RPMI8226 (cell line): ENCODE data around the gene ACOXL.
A peak's percentile ranks its signal among the peaks of the same experiment; 100 is the strongest.

Experiments
- DNase-seq: peaks from one replicate; pipeline ENCODE4 v3.0.0-alpha.2; 2015

ACOXL gene

GRCh38 chr2:111121028-111121827, 388.9 kb downstream of the ACOXL start:
- peak; percentile 56 for DNase-seq

DNA sequence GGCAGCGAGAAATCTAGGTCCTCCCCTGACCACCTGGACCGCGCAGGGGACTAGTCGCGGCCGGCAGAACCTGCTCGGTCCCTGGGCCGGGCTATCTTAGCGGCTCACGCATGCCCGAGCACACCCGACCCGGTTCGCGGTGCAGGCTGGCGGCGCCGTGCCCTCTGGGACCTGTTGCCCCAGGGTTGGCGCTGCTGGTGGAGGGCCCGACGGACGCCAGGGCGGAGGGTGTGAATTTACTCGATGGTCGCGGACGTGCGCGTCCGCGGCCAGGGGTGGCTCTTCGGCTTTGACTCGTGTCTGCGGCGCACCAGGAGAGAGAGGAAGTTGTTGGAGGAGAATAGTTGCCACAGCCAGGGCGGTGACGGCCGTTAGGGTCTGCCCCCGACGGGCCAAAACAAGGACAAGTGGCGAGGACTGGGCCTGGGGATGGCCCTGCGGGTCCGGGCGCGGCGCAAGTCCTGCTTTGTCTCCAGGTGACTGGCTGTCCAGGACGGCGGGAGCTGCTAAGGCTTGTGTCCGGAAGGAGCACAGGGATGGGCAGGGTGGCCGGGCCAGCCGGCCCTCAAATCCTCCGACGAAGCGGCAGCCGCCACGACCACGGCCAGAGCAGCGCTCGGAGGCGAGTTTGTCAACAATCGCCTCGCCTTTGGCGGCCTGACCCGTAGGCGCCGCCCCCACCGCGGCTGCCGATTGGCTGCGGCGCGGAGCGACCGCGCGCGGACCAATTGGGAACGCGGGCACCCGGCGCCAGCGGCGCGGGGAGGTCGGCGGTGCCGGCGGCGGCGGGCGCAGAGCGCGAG, 389.7 kb downstream of the ACOXL start:
- DNase-seq, result peak; percentile 95

- DNase-seq, result peak; percentile 93
These were observed 390.5 kb downstream of the ACOXL start for GRCh38 chr2:111122631-111123421.

- no peak for DNase-seq
These were observed 391.4 kb downstream of the ACOXL start for GRCh38 chr2:111123751-111124150.

- DNase-seq, result no peak
These were observed 394.2 kb downstream of the ACOXL start for GRCh38 chr2:111126581-111126980.

DNA sequence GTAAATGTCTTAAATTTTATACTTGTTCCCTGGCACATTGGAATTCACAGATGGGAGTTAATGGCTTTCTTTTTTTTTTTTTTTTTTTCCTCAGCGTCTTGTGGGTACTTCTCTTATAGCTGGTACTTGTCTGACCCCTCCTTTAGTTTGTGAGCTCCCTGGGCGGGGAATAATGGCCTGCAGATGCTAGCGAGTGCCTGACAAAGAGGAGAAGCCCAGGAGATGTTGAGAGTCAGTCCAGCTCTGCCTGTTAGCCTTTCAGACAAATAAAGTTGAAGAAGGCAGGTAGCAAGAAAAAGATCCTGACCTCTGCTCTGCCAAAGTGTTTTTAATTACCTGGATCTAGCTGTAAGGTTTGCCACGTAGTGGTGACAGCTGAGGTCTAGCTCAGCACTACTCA, 395.0 kb downstream of the ACOXL start:
- DNase-seq, result no peak

DNA sequence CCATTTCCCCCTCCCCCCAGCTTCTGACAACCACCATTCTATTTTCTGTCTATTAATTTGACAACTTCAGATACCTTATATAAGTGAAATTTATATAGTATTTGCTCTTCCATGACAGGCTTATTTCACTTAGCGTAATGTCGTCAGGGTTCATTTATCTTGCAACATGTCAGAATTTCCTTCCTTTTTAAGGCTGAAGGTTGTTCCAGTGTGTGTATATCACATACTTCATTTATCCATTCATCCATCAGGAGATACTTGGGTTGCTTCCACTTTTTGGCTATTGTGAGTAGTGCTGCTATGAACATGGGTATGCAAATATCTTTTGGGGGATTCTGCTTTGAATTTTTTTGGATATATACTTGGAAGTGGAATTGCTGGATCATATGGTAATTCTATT, 395.7 kb downstream of the ACOXL start:
- DNase-seq, result no peak

DNA sequence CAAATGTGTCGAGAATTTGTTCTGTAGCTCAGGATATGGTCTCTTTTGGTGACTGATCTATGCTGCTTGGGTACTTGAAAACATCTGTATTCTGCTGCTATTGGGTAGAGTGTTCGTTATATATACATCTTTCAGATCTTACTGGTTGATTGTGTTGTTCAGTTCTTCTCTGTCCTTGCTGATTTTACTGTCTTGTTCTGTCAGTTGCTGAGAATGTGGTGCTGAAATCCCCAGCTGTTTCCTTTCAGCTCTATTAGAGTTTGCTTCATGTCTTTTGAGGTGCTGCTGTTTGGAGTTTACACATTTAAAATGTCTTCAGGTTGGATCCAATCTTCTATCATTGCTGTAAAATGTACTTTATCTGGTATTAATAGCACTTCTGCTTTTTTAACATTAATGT, 401.2 kb downstream of the ACOXL start:
- DNase-seq, result no peak

DNA sequence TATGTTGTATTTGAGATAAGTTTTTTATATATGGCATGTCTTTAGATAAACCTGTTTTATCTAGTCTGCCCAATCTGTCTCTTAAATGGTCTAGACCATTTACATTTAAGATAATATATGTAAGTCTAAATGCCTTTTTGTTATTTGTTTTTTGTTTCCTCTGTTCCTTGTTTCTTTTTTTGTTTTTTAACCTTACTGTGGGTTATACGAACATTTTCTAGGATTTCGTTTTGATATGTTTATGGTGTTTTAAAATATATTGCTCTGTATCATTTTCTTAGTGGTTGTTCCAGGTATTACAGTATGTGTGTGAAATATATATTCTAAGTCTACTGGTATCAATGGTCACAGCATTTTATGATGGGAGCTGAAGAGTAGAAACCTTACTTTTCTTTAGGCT, 401.7 kb downstream of the ACOXL start:
- no peak for DNase-seq

GRCh38 chr2:111135237-111135909, 403.0 kb downstream of the ACOXL start:
- DNase-seq, result no peak

DNA sequence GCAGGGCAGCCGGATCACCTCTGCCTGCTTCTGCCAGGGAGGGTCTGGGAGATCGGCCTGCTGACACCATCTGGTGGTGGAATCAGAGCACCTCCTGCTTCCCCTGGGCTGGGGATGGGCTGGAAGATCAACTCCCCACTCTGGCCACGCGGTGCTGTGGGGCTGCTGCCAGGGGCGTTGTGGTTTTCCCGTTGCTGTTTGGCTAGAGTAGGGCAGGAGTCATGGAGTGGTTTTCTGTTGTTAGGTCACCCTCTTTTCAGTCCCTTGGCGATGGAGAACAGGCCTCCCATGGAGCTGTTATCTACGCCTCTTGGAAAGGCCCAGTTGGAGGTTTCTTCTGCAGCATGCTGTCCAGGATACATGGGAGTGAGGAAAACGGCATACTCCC, 403.5 kb downstream of the ACOXL start:
- peak; percentile 6 for DNase-seq

DNA sequence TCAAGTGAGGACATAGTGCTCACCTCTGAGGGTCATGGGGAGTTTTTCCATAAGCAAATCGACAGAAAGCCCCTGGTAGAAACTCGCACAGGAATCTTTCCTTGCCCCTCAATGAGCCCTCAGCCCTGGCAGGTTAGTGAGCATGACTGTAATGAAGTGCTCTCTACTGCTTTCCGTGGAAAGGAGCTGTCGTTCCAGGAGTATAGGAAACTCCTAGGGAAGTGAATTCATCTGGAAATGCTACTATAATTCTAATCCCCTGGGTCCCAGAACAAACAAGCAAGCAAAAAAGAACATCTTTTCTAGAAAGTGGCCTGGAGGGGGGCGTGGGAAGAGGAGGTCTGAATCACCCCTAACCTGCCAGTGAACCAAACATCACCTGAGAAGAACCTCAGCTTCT, 406.5 kb downstream of the ACOXL start:
- no peak for DNase-seq

DNA sequence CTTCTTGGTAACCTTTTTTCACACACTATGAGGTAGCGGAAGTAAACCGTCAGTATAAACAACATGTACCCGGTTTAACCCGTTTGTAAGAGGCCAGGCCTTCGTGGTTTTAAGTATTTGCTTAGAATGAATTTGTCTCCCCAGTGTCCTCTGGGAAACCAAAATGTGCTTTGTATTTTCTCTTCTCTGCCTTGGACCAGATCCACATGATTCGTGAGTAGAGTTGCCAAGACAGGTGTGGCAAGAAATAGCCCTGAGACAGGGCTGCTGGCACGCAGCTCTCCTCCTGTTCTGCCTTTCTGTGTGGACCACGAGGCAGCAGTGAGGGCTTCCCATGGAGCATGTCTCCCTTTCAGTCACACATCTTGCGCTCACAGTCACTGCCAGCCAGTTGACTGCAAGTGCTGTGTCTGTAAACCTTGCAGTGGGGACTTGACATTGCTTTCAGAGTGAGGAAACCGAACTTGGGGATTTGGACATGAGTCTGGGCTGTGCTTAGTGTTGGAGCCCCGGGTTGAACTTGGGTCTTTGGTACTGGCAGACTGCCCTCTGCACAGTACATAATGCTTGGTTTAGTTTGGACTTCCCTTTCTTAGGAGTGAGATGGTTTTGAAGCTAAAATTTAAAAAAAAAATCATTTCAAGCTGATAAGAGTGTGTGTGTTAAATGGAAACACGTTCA, 407.4 kb downstream of the ACOXL start:
- peak; percentile 23 for DNase-seq

DNA sequence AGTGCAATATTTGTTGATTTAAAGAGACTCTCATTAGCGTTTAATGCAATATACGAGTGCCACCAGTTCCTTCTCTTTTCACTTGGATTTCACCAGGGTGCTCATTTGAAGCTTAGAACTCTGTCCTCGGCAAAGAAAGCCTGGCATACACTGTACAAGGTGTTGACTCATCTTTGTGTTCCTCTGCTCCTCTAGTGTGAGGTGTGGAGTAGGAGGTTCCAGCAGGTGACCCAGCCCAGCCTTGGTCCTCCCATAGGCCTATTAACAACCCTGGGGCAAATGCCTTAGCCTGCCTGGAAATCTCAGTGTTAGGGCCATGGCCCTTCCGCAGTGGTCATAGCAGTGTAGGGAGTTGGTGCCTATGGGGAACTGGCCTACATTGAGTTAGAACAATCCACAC, 408.4 kb downstream of the ACOXL start:
- DNase-seq, result no peak

- DNase-seq, result no peak
These were observed 409.7 kb downstream of the ACOXL start for GRCh38 chr2:111142101-111142500.

- DNase-seq, result no peak
These were observed 410.9 kb downstream of the ACOXL start for GRCh38 chr2:111143107-111143842.

DNA sequence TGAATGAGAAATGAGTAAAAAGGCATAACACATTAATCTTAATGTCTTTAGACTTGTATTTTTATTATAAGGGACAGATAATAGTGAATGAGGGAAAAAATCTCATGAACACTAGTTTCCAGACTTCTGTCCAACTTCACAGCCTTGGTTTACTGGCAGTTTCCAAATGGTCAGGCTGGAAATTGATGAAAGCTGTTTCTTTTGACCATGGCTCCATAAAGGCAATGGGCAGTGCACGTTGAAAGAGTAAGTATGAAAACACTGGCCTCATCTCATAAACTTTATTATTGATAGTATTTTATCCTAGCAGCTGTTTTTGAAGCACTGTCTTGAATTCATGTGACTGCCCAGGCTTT, 411.4 kb downstream of the ACOXL start:
- DNase-seq, result no peak

- no peak for DNase-seq
These were observed 412.9 kb downstream of the ACOXL start for GRCh38 chr2:111145103-111145760.

GRCh38 chr2:111145951-111146350, 413.6 kb downstream of the ACOXL start:
- DNase-seq, result no peak

DNA sequence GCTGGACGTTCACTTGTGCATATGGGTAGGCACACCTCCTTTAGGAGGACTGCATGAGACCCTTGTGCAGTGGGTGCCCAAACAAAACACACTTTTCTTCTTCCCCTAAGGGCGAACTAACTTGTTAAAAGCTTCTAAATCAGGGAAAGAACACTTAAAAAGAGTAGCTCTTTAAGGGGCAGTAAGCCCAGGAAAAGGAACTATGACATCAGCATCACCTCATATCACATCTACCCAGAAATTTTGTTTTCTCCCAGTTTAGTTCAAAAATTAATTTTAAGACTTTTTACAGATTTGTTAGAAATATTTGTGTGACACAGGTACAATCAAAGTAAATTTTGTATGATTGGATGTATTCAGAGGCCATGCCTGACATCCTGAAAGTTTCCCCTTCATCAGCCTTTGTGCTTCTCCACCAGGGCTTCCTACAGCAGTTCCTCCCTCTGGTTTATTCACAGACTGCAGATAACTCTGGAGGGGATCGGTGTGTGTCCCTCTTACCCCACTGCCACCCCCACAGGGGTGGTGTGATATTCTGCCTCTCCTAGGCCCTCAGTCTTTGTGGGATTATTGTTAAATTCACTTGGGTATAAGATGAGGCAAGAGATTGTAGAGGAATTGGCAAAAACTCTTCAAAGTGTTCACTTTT, 416.0 kb downstream of the ACOXL start:
- no peak for DNase-seq

DNA sequence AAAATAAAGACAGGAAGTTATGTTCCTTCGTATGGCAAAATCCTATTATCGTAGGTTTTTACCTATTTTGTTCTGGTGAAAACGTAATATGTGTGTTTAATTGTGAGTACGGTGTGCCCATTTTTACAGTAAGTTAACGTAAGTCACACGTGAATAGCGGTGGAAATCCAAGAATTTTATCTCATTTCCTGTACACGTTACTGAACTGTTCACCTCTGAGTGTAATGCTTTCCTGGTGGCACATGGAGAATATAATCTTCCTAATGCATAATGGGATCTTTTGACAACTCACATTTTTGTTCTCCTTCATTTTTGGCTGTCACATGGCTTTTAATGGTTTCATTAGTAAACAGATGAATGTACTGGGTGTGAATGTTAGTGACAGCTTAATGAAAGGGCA, 416.6 kb downstream of the ACOXL start:
- DNase-seq, result no peak
